Measurements from ENCODE around the gene RASA3. TPM values are rescaled to one million over a fixed set of nuclear protein-coding genes. Genes with fewer than 3 reads are reported as not detected.
"Not testable (repeated sequence)": the region's sequence is repeated elsewhere in the genome, so short reads cannot be mapped to it uniquely, and the experiment has no call there.

RASA3 gene
- total RNA-seq, 1 donor from 2014 or later, result 41.1 TPM

- H3K4me1 ChIP-seq (ENCODE audit: insufficient read depth, low read length), result peaks cover 60% of the 10 kb centered on the region
- no peak for DNase-seq (ENCODE audit: low read depth)
- no peak overlapping the region for H2AFZ ChIP-seq (ENCODE audit: low read depth, low read length)
- no peaks in the 10 kb centered on the region for H3K9me3 ChIP-seq (ENCODE audit: insufficient read depth, low read depth, low read length)
- H3K36me3 Mint-ChIP-seq (ENCODE audit: low read depth, unreplicated experiment), result peaks cover 21% of the 10 kb centered on the region
- H3K9ac ChIP-seq (ENCODE audit: low read length), result peak overlapping the region; percentile 77
- H4K20me1 ChIP-seq (ENCODE audit: insufficient read depth, low read length), result peaks cover 29% of the 10 kb centered on the region
- H3K27ac Mint-ChIP-seq (ENCODE audit: unreplicated experiment), result peak overlapping the region; percentile 95
- TF ChIP-seq EZH2 (IDR thresholded peaks at IDR 0.05; ENCODE audit: insufficient read depth, low read length), result no peak
- no peak for TF ChIP-seq CTCF (IDR thresholded peaks at IDR 0.05; ENCODE audit: insufficient read depth, low read depth, low read length)
- H3K4me2 ChIP-seq (ENCODE audit: low read length), result peak overlapping the region; percentile 67
- FAIRE-seq, result no peak
- peak overlapping the region; percentile 92 for H3K27ac ChIP-seq (ENCODE audit: low read depth, low read length)
- peaks cover 60% of the 10 kb centered on the region for H3K4me1 Mint-ChIP-seq (ENCODE audit: low read depth, unreplicated experiment)
- peaks cover 71% of the 10 kb centered on the region for H3K79me2 ChIP-seq (ENCODE audit: insufficient read depth, low read length)
- peak overlapping the region; percentile 43 for H3K4me3 Mint-ChIP-seq (ENCODE audit: unreplicated experiment)
- H3K36me3 ChIP-seq (ENCODE audit: insufficient read depth, low read length), result peaks cover 7% of the 10 kb centered on the region
- H3K9me3 Mint-ChIP-seq (ENCODE audit: unreplicated experiment), result no peaks in the 10 kb centered on the region
- H3K27me3 Mint-ChIP-seq (ENCODE audit: low read depth, unreplicated experiment), result no peaks in the 10 kb centered on the region
- H3K4me3 ChIP-seq (ENCODE audit: insufficient read depth, low read depth, low read length), result no peak overlapping the region
- H3K27me3 ChIP-seq (ENCODE audit: insufficient read depth, low read length), result no peaks in the 10 kb centered on the region
Observed at GRCh38 chr13:114115796-114116195, 16.6 kb downstream of the RASA3 start.

- peaks cover 7% of the 10 kb centered on the region for H3K36me3 ChIP-seq (ENCODE audit: insufficient read depth, low read length)
- H3K4me1 ChIP-seq (ENCODE audit: insufficient read depth, low read length), result peaks cover 59% of the 10 kb centered on the region
- H3K27ac Mint-ChIP-seq (ENCODE audit: unreplicated experiment), result peak overlapping the region; percentile 95
- H3K4me1 Mint-ChIP-seq (ENCODE audit: low read depth, unreplicated experiment), result peaks cover 61% of the 10 kb centered on the region
- H3K4me3 ChIP-seq (ENCODE audit: insufficient read depth, low read depth, low read length), result no peak overlapping the region
- peaks cover 19% of the 10 kb centered on the region for H3K36me3 Mint-ChIP-seq (ENCODE audit: low read depth, unreplicated experiment)
- DNase-seq (ENCODE audit: low read depth), result peak; percentile 89
- no peak overlapping the region for H2AFZ ChIP-seq (ENCODE audit: low read depth, low read length)
- peak overlapping the region; percentile 77 for H3K9ac ChIP-seq (ENCODE audit: low read length)
- peak overlapping the region; percentile 43 for H3K4me3 Mint-ChIP-seq (ENCODE audit: unreplicated experiment)
- no peak for FAIRE-seq
- H3K79me2 ChIP-seq (ENCODE audit: insufficient read depth, low read length), result peaks cover 72% of the 10 kb centered on the region
- no peaks in the 10 kb centered on the region for H3K9me3 Mint-ChIP-seq (ENCODE audit: unreplicated experiment)
- peaks cover 35% of the 10 kb centered on the region for H4K20me1 ChIP-seq (ENCODE audit: insufficient read depth, low read length)
- H3K27me3 Mint-ChIP-seq (ENCODE audit: low read depth, unreplicated experiment), result no peaks in the 10 kb centered on the region
- H3K27me3 ChIP-seq (ENCODE audit: insufficient read depth, low read length), result no peaks in the 10 kb centered on the region
- TF ChIP-seq EZH2 (IDR thresholded peaks at IDR 0.05; ENCODE audit: insufficient read depth, low read length), result no peak
- no peak for TF ChIP-seq CTCF (IDR thresholded peaks at IDR 0.05; ENCODE audit: insufficient read depth, low read depth, low read length)
- H3K27ac ChIP-seq (ENCODE audit: low read depth, low read length), result peak overlapping the region; percentile 92
- H3K4me2 ChIP-seq (ENCODE audit: low read length), result peak overlapping the region; percentile 67
- H3K9me3 ChIP-seq (ENCODE audit: insufficient read depth, low read depth, low read length), result no peaks in the 10 kb centered on the region
Observed at GRCh38 chr13:114115191-114115671, 17.2 kb downstream of the RASA3 start.

- peak overlapping the region; percentile 92 for H3K27ac ChIP-seq (ENCODE audit: low read depth, low read length)
- DNase-seq (ENCODE audit: low read depth); H3K27me3 ChIP-seq (ENCODE audit: insufficient read depth, low read length); H3K9me3 Mint-ChIP-seq (ENCODE audit: unreplicated experiment); H3K27me3 Mint-ChIP-seq (ENCODE audit: low read depth, unreplicated experiment); FAIRE-seq; H3K4me3 ChIP-seq (ENCODE audit: insufficient read depth, low read depth, low read length); H2AFZ ChIP-seq (ENCODE audit: low read depth, low read length); H3K4me3 Mint-ChIP-seq (ENCODE audit: unreplicated experiment); H3K36me3 ChIP-seq (ENCODE audit: insufficient read depth, low read length); H3K27ac Mint-ChIP-seq (ENCODE audit: unreplicated experiment); H3K9me3 ChIP-seq (ENCODE audit: insufficient read depth, low read depth, low read length): not testable (repeated sequence)
- H3K4me1 ChIP-seq (ENCODE audit: insufficient read depth, low read length), result peaks cover 65% of the 10 kb centered on the region
- peaks cover 78% of the 10 kb centered on the region for H3K79me2 ChIP-seq (ENCODE audit: insufficient read depth, low read length)
- H4K20me1 ChIP-seq (ENCODE audit: insufficient read depth, low read length), result peaks cover 41% of the 10 kb centered on the region
- H3K4me1 Mint-ChIP-seq (ENCODE audit: low read depth, unreplicated experiment), result peaks cover 67% of the 10 kb centered on the region
- H3K36me3 Mint-ChIP-seq (ENCODE audit: low read depth, unreplicated experiment), result peaks cover 19% of the 10 kb centered on the region
- H3K4me2 ChIP-seq (ENCODE audit: low read length), result peak overlapping the region; percentile 67
- peak overlapping the region; percentile 77 for H3K9ac ChIP-seq (ENCODE audit: low read length)
Observed at GRCh38 chr13:114114666-114115065, 17.8 kb downstream of the RASA3 start.

Measured in astrocyte (in vitro differentiated cells and primary cell).